Liver (tissue), 9 donors: ENCODE measurements around the gene N4BP3. TPM values are rescaled to one million over a fixed set of nuclear protein-coding genes. Genes with fewer than 3 reads are reported as not detected.

Source experiments
- DNase-seq: peaks from one replicate; pipeline ENCODE4 v3.0.0-alpha.2; 2017; ENCODE audit warnings: low spot score
- H3K27ac ChIP-seq, 2 donors: one replicate each; pipeline ENCODE4 v1.7.0; 2013; ENCODE audit warnings: inconsistent platforms in 2 of 2, low read length in 2 of 2, control low read depth in 1 of 2, low read depth in 1 of 2, mild to moderate bottlenecking in 1 of 2
- H3K27me3 ChIP-seq, 4 donors: one replicate each; pipeline versions ENCODE4 v1.6.1 to v1.7.0; 2013; ENCODE audit warnings: low read length in 3 of 4, inconsistent platforms in 1 of 4, mild to moderate bottlenecking in 1 of 4, moderate library complexity in 1 of 4; ENCODE audit not compliant: control insufficient read depth in 4 of 4, insufficient read depth in 4 of 4
- H3K36me3 ChIP-seq, 4 donors: one replicate each; pipeline versions ENCODE4 v1.6.1 to v1.7.0; 2013; ENCODE audit warnings: low read length in 3 of 4, mild to moderate bottlenecking in 3 of 4, low read depth in 1 of 4, moderate library complexity in 1 of 4; ENCODE audit not compliant: control insufficient read depth in 4 of 4, insufficient read depth in 3 of 4
- H3K4me1 ChIP-seq, 4 donors: one replicate each; pipeline versions ENCODE4 v1.6.1 to v1.7.0; 2013; ENCODE audit warnings: low read length in 3 of 4, mild to moderate bottlenecking in 3 of 4, moderate library complexity in 1 of 4; ENCODE audit not compliant: control insufficient read depth in 4 of 4, insufficient read depth in 4 of 4
- H3K4me3 ChIP-seq, 3 donors: one replicate each; pipeline versions ENCODE4 v1.6.1 to v1.7.0; 2013; ENCODE audit warnings: low read length in 3 of 3, control low read depth in 1 of 3, low read depth in 1 of 3, mild to moderate bottlenecking in 1 of 3
- H3K9ac ChIP-seq, 2 donors: one replicate each; pipeline ENCODE4 v1.7.0; 2013; ENCODE audit warnings: low read length in 2 of 2, mild to moderate bottlenecking in 2 of 2, moderate library complexity in 2 of 2, control low read depth in 1 of 2, low read depth in 1 of 2
- H3K9me3 ChIP-seq, 4 donors: one replicate each; pipeline versions ENCODE4 v1.6.1 to v1.7.0; 2013; ENCODE audit warnings: low read length in 3 of 4; ENCODE audit not compliant: control insufficient read depth in 4 of 4
- ATF3 ChIP-seq: IDR thresholded peaks from 2 replicates; pipeline ENCODE4 v1.6.1; 2016; ENCODE audit warnings: antibody characterized with exemption
- EGR1 ChIP-seq, 2 donors: IDR thresholded peaks; 2 replicates each; pipeline ENCODE4 v1.6.1; 2016 to 2018; ENCODE audit warnings: antibody characterized with exemption in 2 of 2, low read depth in 2 of 2
- FOXA1 ChIP-seq: IDR thresholded peaks from 2 replicates; pipeline ENCODE4 v1.6.1; 2016; ENCODE audit warnings: antibody characterized with exemption
- FOXA2 ChIP-seq: IDR thresholded peaks from 2 replicates; pipeline ENCODE4 v1.6.1; 2016; ENCODE audit warnings: antibody characterized with exemption
- GABPA ChIP-seq, 2 donors: IDR thresholded peaks in 1 of 2; conservative IDR thresholded peaks in 1 of 2; 2 replicates each; pipeline ENCODE4 v1.6.1; 2016; ENCODE audit warnings: antibody characterized with exemption in 2 of 2, mild to moderate bottlenecking in 1 of 2, moderate library complexity in 1 of 2
- HNF4A ChIP-seq, 2 donors: conservative IDR thresholded peaks; 2 replicates each; pipeline ENCODE4 v1.6.1; 2016; ENCODE audit warnings: antibody characterized with exemption in 2 of 2, mild to moderate bottlenecking in 2 of 2
- HNF4G ChIP-seq: IDR thresholded peaks from 2 replicates; pipeline ENCODE4 v1.6.1; 2016; ENCODE audit warnings: antibody characterized with exemption
- JUND ChIP-seq, 2 donors: IDR thresholded peaks; 2 replicates each; pipeline ENCODE4 v1.6.1; 2016; ENCODE audit warnings: antibody characterized with exemption in 2 of 2
- MAX ChIP-seq: IDR thresholded peaks from 2 replicates; pipeline ENCODE4 v1.6.1; 2016; ENCODE audit warnings: antibody characterized with exemption
- NR2F2 ChIP-seq: IDR thresholded peaks from 2 replicates; pipeline ENCODE4 v1.6.1; 2016; ENCODE audit warnings: antibody characterized with exemption
- RAD21 ChIP-seq, 2 donors: IDR thresholded peaks; 2 replicates each; pipeline ENCODE4 v1.6.1; 2016; ENCODE audit warnings: antibody characterized with exemption in 2 of 2, mild to moderate bottlenecking in 2 of 2
- REST ChIP-seq: IDR thresholded peaks from 2 replicates; pipeline ENCODE4 v1.6.1; 2016; ENCODE audit warnings: antibody characterized with exemption, mild to moderate bottlenecking
- RXRA ChIP-seq, 2 donors: IDR thresholded peaks; 2 replicates each; pipeline ENCODE4 v1.6.1; 2017 to 2018; ENCODE audit warnings: antibody characterized with exemption in 2 of 2, mild to moderate bottlenecking in 1 of 2
- SP1 ChIP-seq: IDR thresholded peaks from 2 replicates; pipeline ENCODE4 v1.6.1; 2018; ENCODE audit warnings: antibody characterized with exemption, mild to moderate bottlenecking
- TAF1 ChIP-seq: conservative IDR thresholded peaks from 2 replicates; pipeline ENCODE4 v1.6.1; 2016; ENCODE audit warnings: antibody characterized with exemption, mild to moderate bottlenecking
- YY1 ChIP-seq: IDR thresholded peaks from 2 replicates; pipeline ENCODE4 v1.6.1; 2016; ENCODE audit warnings: antibody characterized with exemption, mild to moderate bottlenecking
- ZBTB33 ChIP-seq: IDR thresholded peaks from 2 replicates; pipeline ENCODE4 v1.6.1; 2016; ENCODE audit warnings: antibody characterized with exemption
- WGBS: extraction: QIAGEN DNeasy Blood & Tissue Kit; methylation state at CpG from one replicate; pipeline ENCODE4 v1.1.7; 2013; 5-methylcytosine and 5-hydroxymethylcytosine counted together
- polyA plus RNA-seq, 2 donors: library from polyadenylated mRNA; stranded (reverse) in 1 of 2; unstranded in 1 of 2; fragments of 200-250 nt in 1 of 2; fragments of >200 nt in 1 of 2; fragmentation: Nextera tagmentation in 1 of 2; extraction: Ambion mirVana in 1 of 2; gene quantifications; one replicate each; pipeline versions ENCODE4 v1.2.1 to v1.2.3, GENCODE V29; 2013 to 2015
- total RNA-seq, 2 donors: library from RNA; depleted of rRNA; stranded (reverse); fragments of >200 nt; gene quantifications; one replicate each; pipeline ENCODE4 v1.2.3, GENCODE V29; 2014
- donor health status: healthy.
- donor health status: healthy.
- donor health status: healthy.
- donor health status: healthy.
- donor health status: healthy.

Gene N4BP3
- total RNA-seq, result under 1 TPM; 0.08 to 0.28 TPM
- under 1 TPM in 1 of 2 donors, not detected in 1; 0.06 TPM for polyA plus RNA-seq

GRCh38 chr5:178113141-178113787 lies at the start of gene N4BP3:
Gene N4BP3, plus strand, starts transcription at chr5:178113532. Its CDS starts 6,052 bp downstream, at chr5:178119584.
- H3K9ac ChIP-seq, result no peak within 1 kb of the TSS
- H3K27me3 ChIP-seq, result peaks cover 0 to 10% (median under 1%) of the 10 kb centered on the region in 4 donors
- H3K4me1 ChIP-seq, result peaks cover 5 to 14% (median 9%) of the 10 kb centered on the region in 4 donors
- H3K4me3 ChIP-seq, result peak within 1 kb of the TSS in 1 of 3 donors; percentile 37
- no peak for DNase-seq
- H3K9me3 ChIP-seq, result no peaks in the 10 kb centered on the region
- no peak within 1 kb of the TSS for H3K27ac ChIP-seq
- H3K36me3 ChIP-seq, result no peaks in the 10 kb centered on the region
- WGBS, result 2% methylated on average over 96 of the region's 96 CpGs
- TF ChIP-seq SP1 (no peak), RXRA (IDR thresholded peaks at IDR 0.05) (no peak), YY1 (no peak), REST (no peak), ZBTB33 (no peak), TAF1 (no peak), FOXA1 (no peak), FOXA2 (no peak), MAX (no peak), JUND (IDR thresholded peaks at IDR 0.05) (no peak), EGR1 (IDR thresholded peaks at IDR 0.05; ENCODE audit: low read depth in 2 of 2) (no peak)

GRCh38 chr5:178067755-178068154 lies 45.6 kb upstream of the N4BP3 start:
- Histone ChIP-seq H3K9me3 (no peaks in the 10 kb centered on the region), H3K27ac (no peak overlapping the region)
- WGBS, result 66% methylated on average over 6 of the region's 6 CpGs

More at GRCh38 chr5:178067755-178068154, 45.6 kb upstream of the N4BP3 start:
- H3K27me3 ChIP-seq, result no peaks in the 10 kb centered on the region
- no peak for DNase-seq
- TF ChIP-seq SP1, result no peak
- TF ChIP-seq TAF1, result no peak
- no peak for TF ChIP-seq HNF4A (conservative IDR thresholded peaks at IDR 0.05)
- no peak for TF ChIP-seq YY1
- TF ChIP-seq ATF3, result no peak
- TF ChIP-seq RAD21 (IDR thresholded peaks at IDR 0.05), result no peak
- no peak for TF ChIP-seq HNF4G
- TF ChIP-seq FOXA2, result no peak
- no peak for TF ChIP-seq RXRA (IDR thresholded peaks at IDR 0.05)
- TF ChIP-seq JUND (IDR thresholded peaks at IDR 0.05), result no peak
- TF ChIP-seq REST, result no peak
- no peak for TF ChIP-seq GABPA (IDR thresholded peaks at IDR 0.05 in 1 of 2, conservative IDR thresholded peaks at IDR 0.05 in 1 of 2)
- no peak for TF ChIP-seq NR2F2
- no peaks in the 10 kb centered on the region for H3K4me1 ChIP-seq
- H3K4me3 ChIP-seq, result no peak overlapping the region
- no peak overlapping the region for H3K9ac ChIP-seq
- H3K36me3 ChIP-seq, result no peaks in the 10 kb centered on the region
